Neural cell (in vitro differentiated cells): ENCODE measurements around the gene NOL9.

Source experiments
- POLR2AphosphoS5 ChIP-seq: IDR thresholded peaks from 2 replicates; pipeline ENCODE4 v1.6.1; 2012
- TAF1 ChIP-seq: IDR thresholded peaks from 2 replicates; pipeline ENCODE4 v1.6.1; 2012; ENCODE audit warnings: low read depth
- TF ChIP-seq, protein P1 (sequence below): fragments of 450-650 bp; IDR thresholded peaks from 2 replicates; pipeline ENCODE4 v1.5.1; 2014; ENCODE audit warnings: antibody characterized with exemption, mild to moderate bottlenecking, moderate library complexity; ENCODE audit not compliant: poor library complexity, severe bottlenecking

DNA sequence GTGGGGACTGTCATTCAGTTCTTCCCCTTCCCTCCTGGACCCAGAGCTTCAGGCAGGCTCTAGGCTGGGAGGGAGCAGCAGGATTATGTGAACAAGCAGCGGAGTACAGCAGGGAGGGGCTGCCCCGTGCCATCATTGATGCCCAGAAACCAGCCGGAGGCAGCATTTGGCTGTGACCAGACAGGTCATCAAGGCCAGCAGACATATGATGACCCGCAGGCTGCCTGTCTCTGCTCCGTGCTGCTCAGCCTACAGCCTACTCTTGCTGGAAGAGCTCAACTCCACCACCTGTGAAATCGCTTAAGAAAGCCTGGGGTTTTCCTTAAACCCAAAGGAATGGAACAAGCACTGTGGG lies 43.4 kb upstream of the NOL9 start:
- no peak for TF ChIP-seq POLR2AphosphoS5
- TF ChIP-seq, protein P1, sequence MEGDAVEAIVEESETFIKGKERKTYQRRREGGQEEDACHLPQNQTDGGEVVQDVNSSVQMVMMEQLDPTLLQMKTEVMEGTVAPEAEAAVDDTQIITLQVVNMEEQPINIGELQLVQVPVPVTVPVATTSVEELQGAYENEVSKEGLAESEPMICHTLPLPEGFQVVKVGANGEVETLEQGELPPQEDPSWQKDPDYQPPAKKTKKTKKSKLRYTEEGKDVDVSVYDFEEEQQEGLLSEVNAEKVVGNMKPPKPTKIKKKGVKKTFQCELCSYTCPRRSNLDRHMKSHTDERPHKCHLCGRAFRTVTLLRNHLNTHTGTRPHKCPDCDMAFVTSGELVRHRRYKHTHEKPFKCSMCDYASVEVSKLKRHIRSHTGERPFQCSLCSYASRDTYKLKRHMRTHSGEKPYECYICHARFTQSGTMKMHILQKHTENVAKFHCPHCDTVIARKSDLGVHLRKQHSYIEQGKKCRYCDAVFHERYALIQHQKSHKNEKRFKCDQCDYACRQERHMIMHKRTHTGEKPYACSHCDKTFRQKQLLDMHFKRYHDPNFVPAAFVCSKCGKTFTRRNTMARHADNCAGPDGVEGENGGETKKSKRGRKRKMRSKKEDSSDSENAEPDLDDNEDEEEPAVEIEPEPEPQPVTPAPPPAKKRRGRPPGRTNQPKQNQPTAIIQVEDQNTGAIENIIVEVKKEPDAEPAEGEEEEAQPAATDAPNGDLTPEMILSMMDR = no peak
- TF ChIP-seq TAF1 = no peak
